GM19351 (cell line): ENCODE data around the gene CARS1.

ENCODE experiments used
- ATAC-seq: cut with Tn5 transposase; IDR thresholded peaks from one replicate; pipeline ENCODE4 v1.9.1; 2021; ENCODE audit warnings: mild to moderate bottlenecking, moderate library complexity; ENCODE audit not compliant: unreplicated experiment

CARS1 gene

DNA sequence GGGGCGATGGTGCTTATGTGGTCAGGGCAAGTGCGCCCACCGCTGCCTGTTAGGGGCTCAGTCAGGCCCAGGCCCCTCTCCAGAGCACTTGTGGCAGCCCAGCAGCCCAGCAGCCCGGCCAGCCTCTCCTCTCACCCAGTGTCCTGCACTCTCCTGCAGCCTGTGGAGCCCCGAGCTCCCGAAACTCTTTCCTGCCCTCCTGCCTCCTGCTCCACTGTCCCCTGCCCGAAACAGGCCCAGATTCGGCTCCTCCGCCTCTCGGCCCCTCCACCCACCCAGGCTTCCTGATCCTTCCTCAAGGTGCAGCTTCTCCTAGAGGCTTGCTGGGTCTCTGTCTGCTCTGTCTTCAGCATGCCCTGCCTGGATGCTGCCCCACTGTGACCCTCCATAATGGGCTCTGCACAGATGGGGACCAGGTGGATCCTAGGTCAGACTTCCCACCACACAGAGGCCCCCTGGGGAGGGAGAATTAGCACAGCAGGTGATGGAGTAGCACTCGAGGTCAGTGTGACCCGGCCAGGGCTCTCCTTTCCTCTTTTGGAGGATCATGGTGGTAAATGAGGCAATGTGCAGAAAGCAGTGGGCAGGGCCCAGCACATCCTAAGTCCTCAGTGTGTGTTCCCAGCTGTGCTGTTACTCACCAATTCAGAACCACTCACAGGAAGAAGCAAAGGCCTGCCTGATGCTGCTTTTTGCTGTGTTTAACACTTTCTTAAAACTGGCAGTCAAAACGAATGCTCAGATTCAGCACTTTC, 46.5 kb downstream of the CARS1 start:
- ATAC-seq: no peak

DNA sequence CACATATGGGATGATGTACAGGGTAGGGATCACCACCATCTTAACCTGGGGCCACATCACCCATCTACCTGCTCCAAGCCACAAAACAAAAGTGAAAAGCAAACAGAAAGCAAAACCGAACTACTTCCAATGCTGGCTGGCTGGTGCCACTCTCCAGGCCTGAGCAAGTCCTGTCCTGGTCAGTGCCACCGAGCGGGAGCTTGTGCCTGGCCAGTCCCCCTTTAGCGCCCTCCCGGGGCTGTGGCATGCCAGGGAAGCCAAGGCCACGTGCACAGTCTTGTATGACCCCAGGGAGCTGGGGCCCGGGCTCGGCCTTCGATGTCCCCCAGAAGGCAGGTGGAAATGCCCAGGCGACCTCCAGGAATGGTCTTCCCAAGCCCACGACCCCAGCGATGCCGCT, 47.2 kb downstream of the CARS1 start:
- no peak for ATAC-seq

DNA sequence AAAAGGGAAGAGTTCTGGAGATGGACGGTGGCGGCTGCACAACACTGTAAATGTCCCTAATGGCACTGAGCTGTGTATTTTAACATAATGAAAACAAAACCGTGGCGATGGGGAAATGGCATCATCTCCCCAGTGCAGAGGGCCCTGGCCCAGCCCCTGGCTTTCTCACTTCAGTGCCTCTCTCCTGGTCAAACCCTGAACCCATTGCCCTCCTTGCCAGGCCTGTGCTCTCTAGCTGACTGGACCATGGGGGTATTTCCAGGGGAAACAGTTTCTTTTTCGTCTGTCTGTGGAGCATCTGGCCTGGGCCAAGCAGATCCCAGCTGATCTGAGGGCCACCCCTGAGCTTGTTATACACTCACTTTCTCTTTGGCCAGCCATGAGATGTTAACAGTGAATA, 47.7 kb downstream of the CARS1 start:
- no peak for ATAC-seq

DNA sequence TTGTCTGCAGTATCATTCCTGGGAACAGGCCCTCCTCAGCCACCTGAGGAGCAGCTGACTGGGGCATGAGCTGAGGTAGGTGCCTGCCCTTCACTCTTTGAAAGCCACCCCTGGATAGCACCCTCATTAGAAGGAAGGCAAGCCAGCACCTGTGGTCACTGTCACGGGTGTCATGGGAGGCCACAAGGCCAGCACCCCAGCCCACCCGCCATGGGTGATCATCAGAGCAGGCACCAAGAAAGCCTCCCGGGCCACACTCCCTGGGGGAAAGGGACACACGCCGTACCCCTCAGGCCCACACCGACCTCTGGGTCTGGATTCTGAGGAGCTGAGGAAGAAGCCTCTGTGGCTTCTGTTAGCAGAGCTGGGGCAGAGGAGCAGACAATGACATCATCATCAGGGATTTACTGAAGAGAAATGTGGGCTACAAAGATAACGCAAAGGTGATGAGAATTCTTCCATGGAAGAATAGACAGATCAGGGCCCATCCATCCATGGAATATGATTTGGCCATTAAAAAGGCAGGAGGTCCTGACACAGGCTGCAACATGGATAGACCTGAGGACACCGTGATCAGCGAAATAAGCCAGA, 48.4 kb downstream of the CARS1 start:
- no peak for ATAC-seq

DNA sequence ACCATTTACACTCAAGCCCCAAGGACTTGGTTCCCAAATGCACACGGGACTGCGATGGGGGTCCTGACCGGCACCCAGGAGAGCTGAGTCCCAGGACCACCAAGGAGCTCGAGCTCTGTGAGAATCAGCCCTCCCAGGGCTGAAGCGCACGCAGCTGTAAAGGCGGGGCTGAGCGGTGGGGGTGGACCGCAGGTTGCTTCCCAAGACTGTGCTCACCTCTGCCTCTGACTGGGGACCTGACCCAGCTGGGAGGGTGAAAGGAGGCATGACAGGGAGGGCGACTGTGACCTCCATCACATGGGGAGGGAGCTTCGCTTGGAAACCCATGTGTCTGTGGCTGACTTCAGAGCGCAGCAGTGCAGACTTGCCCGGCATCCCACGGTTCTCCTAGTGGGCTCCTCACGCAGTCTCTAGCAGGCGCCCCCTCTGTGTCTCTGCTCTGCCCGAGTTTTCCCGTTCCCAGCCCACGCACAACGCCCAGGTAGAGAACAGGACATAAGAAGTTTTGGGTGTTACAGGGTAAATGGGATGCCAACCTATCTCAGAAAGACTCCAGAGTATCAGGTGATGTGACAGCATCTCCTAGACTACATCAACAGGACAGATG, 49.7 kb downstream of the CARS1 start:
- ATAC-seq: no peak

DNA sequence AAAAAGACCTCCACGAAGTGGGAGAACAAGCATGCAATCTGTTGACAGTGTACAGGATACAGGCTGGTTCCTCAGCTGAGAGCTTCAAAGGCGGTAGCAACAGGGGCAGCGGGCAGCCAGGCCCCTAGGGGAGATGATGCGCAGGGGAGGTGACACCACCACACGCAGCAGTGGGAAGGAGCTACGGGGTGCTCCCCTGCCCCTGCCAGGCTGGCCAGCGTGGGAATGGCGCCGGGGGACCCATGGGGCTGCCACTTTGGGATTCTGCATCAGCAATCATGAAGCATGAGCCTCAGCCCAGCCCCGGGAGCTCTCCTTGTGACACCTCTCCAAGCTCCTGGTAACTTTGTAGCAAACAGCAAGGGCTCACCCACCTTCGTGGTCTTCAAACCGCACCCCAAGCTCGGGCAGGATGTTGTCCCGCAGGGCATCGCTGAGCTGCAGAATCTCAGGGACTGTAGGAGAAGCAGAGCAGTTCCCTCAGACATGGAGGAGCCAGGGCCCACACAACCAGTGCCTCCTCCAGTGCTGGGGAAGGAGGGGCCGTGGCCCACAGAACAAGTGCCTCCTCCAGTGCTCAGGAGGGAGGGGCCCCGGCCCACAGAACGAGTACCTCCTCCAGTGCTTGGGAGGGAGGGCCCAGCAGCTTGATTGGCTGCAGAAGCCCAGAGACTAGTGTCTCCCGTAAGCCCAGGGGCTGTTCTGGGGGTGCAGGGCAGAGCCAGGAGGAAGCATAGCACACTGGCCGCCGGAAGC, 50.5 kb downstream of the CARS1 start:
- no peak for ATAC-seq

DNA sequence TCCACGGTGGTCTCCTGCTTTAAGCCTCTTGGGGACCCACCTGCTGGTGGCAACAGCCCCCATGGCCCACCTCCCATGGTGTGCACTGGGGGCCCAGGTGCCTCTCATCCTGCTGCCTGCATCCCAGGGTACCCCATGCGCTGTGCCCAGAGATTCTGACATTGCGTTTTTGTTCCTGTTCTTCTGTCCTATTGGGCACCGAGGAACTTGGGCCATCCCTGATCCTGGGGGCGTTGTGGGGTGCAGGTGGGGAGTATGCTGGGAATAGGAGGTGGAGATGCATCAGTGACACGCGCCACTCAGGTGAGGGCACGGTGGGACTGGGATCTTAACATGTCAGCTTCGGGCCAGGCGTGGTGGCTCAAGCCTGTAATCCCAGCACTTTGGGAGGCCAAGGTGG, 52.7 kb downstream of the CARS1 start:
- ATAC-seq: no peak

DNA sequence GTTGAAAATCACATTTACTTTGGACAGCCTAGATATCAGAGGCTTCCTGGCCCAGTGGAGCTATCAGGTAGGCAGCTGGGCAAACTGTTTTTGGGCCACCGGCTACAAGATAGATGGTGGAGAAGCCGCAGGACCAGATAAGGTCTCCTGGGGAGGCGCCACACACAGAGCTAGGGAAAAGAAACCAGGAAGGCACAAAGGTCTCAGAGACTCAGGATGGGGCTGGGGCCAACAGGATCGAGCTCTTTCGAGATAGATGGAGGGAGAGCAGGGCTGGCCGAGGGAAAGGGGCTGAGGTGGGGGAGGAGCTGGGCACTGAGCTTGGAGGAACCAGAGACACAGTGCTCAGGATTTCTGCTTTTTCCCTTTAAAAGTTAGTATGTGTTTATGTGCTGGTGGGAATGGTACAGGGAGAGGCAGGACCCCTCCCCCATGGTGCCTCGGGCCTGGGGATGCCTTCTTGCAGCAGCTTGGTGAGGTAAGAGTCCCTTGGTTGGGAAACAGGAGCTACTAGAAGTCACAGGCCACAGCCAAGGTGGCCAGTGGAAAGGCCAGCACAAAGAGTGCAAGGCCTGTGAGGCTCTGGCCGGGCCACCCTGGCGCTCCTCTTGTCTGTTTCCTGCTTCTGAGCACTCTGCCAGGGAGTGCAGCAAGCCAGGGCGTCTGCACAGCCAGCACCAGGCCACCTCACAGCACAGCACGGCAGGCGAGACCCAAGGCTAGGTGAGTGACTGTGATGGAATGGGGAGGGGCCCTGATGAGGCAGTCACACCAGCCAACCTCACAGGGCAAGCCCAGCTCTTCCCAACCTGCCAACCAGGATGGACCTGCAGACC, 53.6 kb downstream of the CARS1 start:
- no peak for ATAC-seq

DNA sequence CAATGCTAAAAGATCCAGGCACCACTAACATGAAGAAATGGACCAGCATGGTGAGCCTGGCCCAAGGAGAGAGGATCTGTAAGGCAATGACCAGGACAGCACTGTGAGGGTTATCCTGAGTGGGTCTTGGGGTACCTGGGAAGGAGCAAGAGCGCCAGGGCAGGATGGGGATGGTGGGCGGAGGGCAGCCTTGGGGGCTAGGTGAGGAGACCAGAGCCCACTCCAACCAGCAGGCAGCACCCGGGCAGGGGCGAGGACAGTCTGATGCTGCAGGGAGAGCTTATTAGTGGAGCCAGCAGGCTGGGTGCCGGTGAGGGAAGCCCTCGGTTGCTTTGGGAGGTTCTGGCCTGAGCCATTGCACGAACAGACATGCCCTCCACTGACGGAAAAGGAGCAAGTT, 54.4 kb downstream of the CARS1 start:
- ATAC-seq: no peak

DNA sequence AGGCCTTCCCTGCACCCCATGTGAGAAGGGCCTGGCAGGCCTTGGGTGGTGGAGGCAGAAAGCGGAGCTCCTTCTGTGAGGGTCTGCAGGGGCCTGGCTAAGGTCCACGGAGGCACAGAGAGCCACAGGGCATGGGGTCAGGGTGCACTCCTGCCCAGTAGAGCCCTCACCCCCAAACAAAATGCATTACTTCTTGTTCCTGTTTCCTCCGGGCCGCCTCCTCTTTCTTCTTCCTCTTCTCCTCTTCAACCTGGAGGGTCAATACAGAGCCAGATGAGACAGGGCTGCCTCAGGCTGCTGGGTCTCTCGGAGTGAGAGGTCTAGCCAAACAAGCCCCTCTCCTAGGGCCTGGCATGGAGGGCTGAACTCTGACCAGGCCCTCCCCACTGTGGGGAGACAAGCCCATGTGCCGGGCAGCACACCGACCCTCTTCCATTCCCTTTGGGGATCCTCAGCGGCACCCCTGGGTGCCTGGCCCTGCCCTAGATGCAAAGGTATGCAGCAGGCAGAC, 54.8 kb downstream of the CARS1 start:
- no peak for ATAC-seq

DNA sequence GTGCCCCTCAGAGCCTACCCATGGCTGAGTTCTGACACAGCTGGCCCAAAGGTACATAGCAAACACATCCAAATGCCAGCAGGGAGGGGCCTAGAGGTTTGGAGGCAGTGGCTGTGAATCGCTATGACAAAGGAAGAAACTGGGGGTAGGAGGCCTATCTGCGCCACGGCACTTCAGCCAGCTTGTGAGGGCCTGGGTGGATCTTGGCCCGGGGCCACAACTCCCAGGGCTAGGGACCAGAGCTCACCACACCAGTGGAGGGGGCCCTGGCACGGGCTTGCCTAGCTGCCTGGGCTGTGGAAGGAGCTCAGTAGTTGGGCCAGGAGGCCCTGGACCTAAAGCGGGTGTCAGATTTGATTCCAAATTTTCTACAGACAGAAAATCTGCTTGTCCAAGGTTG, 55.7 kb downstream of the CARS1 start:
- ATAC-seq: no peak

DNA sequence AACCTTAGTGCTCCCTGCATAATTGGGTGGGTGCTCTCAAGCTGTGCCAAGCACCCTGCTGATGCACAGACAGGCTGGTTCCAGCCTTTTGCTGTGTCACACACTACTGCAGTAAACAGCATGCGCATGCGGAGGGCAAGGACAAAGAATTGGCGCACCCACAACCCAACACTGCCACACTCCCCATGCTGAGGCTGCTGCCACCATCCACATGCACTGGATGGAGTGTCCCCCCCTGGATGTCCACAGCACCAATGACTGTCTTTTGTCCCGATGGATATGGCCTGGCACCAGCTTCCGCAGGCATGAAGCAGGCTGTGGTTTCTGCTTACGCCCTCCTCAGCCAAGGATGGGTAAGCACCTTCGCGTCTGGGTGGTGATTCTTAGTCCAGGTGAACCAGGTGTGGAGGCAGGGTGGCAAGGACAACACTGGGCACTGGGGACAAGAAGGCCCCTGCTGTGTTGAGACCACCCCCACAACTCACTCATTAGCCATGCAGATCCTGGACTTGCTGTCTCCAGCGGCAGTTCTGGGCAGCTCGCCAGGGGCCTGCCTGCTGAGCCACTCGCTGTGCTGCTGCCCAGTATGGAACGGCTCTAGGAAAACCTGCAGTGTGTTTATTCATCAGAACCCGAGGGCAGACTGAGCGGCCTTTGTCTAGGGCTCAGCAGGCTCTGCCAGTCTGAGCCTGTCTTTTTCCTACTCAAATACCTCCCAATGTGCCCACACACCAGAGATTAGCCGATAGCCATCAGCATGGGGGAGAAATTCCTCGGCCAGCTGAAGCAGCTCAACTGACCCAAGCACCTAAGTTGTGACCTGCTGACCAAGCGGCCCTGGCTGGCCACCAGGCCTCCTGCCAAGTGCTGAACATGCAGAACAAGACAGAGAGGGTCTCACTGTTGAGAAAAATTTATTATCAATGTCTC, 56.9 kb downstream of the CARS1 start:
- ATAC-seq: no peak

DNA sequence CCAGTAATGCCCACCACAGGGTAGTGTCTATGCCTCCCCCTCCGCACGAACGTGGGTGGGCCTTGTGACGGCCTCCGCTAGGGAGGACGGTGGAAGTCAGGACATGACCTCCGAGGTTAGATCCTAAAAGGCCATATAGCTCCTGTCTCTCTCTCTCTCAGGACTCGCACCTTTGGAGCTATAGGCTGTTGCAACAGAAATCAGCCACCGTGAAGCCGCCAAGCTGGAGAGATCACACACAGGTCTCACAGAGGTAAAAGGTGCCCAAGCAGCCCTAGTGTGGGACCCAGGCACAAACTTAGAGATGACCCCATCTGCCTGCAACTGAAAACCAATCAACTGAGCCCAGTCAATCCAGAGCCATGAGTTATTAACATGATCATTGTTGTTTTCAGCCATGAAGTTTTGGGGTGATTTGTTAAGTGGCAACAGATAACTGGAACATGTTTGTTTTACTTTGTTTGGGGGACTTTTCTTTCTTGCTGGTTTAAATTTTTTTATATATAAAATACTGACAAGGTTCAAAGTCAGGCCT, 57.7 kb downstream of the CARS1 start:
- no peak for ATAC-seq

DNA sequence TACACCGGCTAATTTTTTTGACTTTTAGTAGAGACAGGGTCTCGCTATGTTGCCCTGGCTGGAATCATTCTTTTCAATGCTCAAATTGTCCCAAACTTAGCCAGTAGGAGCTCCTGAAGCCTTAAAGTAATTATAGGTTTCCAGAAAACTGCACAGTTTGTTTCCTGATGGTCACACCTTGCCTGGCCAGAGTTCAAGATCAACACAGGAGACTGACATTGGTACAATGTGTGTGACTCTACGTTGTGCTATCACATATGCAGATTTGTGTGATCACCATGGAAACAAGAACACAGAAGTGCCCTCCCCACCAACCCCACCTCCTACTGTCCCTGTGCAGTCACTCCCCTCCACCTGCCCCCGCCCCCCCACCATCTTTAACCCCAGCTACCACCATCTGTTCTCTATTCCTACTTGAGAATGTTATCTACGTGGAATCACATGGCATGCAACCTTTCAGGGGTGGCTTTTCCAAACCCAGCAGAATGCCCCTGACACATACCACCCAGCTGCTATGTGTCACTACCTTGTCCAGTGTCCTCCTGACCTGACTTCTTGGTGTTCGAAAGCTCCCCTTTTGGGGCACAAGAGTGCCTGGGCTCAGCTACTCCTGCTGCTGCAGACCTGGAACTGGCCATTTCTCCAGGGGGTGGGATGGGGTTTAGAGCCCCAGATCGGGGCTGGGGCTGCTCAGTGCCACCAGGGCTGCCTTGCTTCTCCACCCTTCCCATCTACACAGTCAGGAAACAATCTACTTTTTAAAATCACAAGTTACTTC, 59.0 kb downstream of the CARS1 start:
- no peak for ATAC-seq

DNA sequence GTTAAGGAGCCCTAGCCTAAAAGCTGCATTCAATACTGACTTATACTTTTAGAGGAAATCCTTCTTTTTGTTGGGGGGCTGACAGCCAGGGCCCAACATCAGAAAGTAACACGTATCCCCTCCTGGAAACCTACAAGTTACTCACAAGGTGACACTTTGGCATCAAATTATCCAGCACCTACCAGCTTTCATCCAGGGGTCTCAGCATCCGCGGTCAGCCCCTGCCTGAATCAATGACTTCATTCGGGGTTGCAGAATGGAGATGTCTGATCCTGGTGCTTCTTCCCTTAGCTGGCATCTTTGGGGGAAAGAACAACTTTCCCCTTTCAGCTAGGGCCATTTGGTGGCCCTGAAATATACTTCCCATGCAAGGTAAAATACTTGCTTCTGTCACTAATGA, 59.8 kb downstream of the CARS1 start:
- no peak for ATAC-seq

DNA sequence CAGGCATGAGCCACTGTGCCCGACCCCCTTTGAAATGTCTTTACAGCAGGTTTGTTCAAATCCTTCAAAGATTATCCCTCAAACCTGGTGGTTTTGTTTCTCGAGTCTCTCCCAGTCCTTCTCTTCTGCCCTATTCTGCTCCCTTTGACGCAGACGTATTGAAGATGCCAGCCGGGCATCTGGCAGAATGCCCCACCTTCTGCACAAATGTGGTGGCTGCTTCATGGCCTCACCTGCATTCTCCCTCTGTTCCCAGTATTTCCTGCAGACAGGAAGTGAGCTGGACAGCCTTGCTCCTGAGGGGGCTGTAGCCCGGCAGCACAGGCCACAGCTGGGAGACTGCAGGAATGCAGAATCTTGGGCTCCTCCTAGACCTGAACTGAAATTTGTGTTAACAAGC, 60.2 kb downstream of the CARS1 start:
- no peak for ATAC-seq

DNA sequence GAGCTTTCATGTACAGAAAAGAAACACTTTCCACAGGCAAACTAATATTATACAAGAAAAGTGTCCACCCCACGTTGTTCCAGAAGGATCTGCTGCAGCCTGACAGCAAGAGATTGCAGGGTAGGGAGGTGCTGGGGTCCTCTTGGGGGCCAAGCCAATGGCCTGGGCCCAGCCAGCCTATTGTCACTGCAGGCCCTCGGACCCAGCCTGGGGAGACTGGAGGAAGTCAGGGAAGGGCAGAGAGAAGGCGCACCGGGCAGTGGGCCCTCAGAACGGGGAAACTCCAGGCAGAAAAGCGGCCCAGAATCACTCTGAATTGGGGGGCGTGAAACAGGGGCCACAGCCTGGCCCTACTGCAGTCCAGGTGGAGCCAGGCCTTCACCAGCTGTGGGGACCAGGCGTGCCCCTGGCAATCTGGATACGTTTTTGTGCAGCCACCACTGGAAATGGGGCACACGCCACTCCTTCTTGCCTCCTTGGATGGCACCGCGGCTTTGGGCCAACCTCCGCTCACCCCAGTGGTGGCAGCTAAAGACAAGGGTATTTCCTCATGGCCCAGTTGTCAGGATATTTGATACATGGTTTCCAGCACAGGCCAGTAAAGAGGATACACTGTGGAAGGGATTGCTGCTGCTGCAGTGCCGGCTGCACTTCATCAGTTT, 61.2 kb downstream of the CARS1 start:
- ATAC-seq: no peak

DNA sequence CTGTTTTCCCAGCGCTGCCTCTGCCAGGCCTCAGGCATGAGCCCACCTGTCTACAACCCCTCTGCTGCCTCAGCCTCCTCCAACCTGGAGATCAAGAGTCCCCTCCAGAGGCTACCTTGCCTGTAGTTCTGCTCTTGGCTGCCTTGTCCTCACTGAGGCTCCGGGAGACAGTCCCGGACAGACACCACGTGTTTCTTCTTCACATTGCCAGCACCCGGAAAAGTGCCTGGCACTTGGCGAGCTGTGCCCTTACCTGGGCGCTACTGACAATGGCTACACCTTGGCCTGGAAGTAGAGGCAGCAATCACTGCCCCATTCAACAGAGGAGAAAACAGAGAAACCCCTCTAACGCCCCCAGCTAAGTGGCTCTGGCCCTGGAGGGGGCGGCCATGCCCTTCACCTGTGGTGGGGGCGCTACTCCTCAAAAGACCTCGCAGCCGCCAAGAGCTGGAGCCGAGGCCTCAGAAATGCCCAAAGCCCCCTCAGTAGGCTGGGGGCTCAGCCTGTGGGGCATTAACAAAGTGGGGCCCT, 62.1 kb downstream of the CARS1 start:
- no peak for ATAC-seq
